Skin of body (tissue), 2 donors: Measurements from ENCODE around the gene HTR2B. TPM values are rescaled to one million over a fixed set of nuclear protein-coding genes. Genes with fewer than 3 reads are reported as not detected.
"Not testable (repeated sequence)": the region's sequence is repeated elsewhere in the genome, so short reads cannot be mapped to it uniquely, and the experiment has no call there.

Source experiments
- DNase-seq: peaks from one replicate; lab custom pipeline; 2025; lab: John Stamatoyannopoulos, UW
- total RNA-seq: library from RNA; depleted of rRNA; stranded (reverse); fragments of >200 nt; gene quantifications from one replicate; pipeline ENCODE4 v1.2.3, GENCODE V29; 2014

The HTR2B gene
- total RNA-seq, result 0.30 TPM

GRCh38 chr2:231124838-231125568 lies at the start of gene HTR2B:
TSS of gene HTR2B (minus strand) at chr2:231125042. CDS start at chr2:231123764, 1,278 bp downstream.
- DNase-seq, result no peak

- no peak for DNase-seq
Measured at GRCh38 chr2:231174211-231174651, 49.4 kb upstream of the HTR2B start.

DNA sequence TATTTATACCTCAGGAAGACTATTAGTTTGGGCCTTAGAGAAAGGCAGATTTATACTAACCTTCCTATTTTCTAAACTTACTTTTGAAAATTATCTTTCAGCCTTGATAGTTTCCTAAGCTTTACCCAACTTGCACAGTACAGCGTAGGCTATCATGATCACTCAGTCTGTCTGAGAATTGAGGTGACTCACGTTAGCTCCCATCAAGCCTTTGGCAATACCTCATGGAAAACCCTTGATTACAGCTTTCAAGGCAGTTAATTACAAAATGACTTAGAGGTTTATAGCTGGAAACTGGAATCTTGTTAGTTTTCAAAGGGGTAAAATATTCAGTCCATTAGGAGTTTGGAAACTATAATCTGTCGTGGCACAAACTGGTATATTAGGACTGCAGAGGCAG lies 47.2 kb upstream of the HTR2B start:
- DNase-seq, result no peak

- peak; percentile 42 for DNase-seq
Measured at GRCh38 chr2:231170055-231170454, 45.2 kb upstream of the HTR2B start.

- DNase-seq, result peak; percentile 82
Measured at GRCh38 chr2:231169488-231169887, 44.6 kb upstream of the HTR2B start.

DNA sequence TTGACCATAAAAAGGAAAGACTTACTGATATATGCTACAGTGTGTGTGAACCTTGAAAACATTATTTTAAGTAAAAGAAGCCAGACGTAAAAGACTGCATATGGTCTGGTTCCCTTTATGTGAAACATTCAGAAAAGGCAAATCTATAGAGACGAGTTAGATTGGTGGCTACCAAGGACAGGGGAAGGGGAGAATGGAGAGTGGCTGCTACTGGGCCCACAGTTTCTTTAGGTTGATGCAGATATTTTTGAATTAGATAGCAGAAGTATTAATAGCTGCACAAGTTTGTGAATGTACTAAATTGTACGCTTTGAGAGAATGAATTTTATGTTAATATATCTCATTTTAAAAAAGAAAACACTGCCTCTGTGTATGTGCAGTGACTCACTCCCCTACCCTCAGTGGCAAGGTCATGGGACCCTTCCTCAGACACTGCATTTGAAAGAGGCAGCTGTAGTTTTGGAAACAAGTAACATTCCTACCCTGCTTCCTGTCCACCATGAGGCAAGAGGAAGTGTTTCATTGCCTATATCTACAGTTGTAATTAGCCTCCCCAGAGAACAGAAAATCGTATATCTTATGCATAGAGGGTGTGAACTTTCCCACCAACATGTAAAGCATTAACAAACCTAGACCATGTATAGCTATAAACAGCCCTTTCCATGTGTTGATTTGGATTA lies 43.8 kb upstream of the HTR2B start:
- DNase-seq, result no peak

GRCh38 chr2:231167745-231168459 lies 43.1 kb upstream of the HTR2B start:
- no peak for DNase-seq

DNA sequence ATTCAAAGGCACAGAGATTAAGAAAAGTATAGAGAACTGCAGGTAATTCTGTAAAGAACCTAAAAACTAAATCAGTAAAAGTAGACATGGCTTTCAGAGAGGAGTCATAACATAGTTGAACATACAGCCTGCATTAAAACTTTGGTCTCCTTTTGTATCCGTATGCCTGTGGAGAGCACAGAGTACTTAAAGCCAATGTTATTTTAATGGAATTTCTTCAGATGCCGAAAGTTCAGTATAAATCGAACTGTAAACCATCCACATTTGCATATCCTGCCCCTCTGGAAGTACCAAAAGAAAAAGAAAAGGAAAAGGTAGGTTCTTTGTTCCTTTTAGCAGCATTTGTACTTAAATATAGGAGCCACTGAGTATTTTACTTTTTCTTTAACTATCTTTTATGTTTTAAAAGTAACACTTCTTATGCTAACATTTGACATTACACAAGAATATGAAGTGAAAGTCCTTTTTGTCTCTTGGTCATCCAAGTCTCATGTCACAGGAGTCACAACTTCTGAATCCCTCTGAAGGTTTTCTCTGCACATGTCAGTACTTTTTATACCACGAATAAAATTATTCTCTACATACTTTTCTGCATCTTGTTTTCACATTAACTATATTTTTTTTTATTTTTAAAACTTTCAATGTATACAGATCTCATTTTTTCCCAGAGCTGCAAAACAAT lies 38.7 kb upstream of the HTR2B start:
- DNase-seq, result no peak

DNA sequence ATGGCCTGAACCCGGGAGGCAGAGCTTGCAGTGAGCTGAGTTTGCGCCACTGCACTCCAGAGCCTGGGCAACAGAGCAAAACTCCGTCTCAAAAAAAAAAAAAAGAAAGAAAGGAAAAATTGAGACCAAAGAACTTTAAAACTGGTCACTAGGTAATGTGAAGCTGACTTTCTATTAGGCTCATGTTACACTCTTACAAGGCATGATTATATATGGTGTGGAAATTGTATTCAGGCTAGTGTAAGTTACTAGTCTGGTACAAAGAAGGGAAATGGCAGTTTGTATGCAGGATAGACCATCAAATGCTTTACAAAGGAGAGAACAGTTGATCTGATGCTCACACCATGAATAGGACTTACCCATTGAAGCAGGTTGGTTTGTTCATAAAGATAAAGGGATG lies 38.2 kb upstream of the HTR2B start:
- no peak for DNase-seq

- no peak for DNase-seq
Measured at GRCh38 chr2:231161877-231162329, 37.1 kb upstream of the HTR2B start.

- DNase-seq, result no peak
Measured at GRCh38 chr2:231161252-231161839, 36.5 kb upstream of the HTR2B start.

DNA sequence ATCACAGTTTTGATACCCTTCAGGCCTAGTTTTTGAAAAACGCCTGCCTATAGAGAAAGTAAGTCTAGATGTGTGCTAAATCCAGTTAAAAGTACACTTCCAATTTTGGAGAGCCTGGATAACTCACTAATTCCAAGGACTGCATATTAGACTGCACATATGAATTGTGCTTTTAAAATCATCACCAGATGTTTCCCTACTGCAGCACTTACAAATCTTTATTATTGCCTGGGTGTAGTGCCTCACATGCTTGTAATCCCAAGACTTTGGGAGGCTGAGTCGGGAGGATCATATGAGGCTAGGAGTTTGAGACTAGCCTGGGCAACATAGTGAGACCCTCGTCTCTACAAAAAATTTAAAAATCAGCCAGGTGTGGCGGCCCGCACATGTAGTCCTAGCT lies 35.9 kb upstream of the HTR2B start:
- no peak for DNase-seq

DNA sequence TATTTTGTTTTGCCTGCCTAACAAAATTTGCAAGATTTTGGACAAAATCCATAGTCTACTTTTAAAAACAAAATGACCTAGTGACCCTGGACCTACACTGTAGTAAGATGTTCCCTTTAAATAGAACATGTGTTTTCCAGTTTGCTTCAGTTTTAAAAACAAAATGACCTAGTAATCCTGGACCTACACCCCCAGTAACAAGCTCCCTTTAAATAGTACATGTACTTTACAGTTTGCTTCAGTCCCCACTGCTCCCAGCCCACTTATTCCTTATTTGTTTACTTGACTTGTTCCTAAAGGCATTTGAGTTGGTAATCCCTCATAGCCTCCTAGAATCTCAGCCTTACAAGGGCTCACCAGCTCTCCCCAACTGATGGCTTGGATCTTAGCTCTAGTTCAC lies 34.5 kb upstream of the HTR2B start:
- DNase-seq, result no peak

GRCh38 chr2:231152800-231153557 lies 28.1 kb upstream of the HTR2B start:
- no peak for DNase-seq

DNA sequence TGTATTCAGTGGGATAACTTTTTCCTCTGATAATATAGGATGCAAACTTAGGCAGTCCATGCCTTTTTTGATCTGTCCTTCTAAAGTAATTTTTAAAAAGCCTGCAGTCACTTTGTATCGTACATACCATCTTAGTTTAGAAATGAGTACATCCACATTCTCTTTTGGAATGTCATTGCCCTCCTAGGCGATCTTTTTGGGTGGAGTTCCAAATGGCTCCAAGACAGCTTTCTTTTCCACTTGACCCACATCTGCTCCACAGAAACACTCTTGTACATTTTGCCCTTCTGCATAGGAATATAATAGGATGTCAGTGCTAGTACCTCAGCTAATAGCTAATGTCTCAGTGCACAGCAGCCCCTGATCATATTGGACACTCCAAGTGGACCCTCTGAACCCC lies 21.8 kb upstream of the HTR2B start:
- DNase-seq, result no peak

DNA sequence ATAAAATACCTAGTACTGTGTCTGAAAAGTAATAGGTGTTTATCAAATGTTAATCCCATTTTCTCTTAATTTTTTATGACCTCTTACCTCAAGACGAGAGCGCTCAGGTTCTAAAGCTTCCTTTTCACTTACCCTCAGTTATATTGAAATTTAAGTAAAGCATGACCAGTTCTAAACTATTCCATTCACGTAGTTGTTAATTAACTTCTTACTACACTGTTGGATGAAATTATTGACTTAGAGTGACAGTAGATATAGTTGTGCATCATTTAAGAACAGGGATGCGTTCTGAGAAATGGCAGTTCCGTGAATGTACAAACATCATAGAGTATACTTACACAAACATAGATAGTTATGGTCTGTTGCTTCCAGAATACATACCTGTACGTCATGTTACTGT lies 20.1 kb upstream of the HTR2B start:
- DNase-seq, result no peak

DNA sequence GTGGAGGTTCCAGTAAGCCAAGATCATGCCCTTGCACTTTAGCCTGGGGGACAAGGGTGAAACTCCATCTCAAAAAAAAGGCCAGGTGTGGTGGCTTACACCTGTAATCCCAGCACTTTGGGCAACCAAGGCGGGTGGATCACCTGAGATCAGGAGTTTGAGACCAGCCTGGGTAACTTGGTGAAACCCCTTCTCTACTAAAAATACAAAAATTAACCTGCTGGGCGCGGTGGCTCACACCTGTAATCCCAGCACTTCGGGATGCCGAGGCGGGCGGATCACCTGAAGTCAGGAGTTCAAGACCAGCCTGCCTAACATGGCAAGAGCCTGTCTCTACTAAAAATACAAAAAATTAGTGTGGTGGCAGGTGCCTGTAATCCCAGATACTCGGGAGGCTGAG lies 16.0 kb upstream of the HTR2B start:
- not testable (repeated sequence) for DNase-seq

DNA sequence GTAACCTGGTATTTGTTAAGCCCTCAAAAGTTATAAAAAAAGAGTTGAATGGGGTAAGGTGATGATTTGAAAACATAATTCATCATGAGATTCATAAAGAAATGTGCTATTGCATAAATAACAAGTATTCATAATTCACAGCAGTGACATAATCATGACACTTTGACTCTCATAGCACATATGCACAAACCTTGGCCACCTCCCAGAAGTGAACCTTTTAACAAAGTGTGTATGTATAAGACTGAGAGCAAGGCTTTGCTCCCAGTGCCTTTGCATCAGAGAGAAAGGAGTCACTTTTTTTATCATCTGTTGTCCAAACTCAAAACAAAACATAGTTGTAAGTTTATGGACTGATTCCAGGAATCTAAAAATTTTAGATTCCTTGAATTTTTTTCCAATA lies 15.0 kb upstream of the HTR2B start:
- no peak for DNase-seq

GRCh38 chr2:231138699-231139098 lies 13.9 kb upstream of the HTR2B start:
- no peak for DNase-seq

DNA sequence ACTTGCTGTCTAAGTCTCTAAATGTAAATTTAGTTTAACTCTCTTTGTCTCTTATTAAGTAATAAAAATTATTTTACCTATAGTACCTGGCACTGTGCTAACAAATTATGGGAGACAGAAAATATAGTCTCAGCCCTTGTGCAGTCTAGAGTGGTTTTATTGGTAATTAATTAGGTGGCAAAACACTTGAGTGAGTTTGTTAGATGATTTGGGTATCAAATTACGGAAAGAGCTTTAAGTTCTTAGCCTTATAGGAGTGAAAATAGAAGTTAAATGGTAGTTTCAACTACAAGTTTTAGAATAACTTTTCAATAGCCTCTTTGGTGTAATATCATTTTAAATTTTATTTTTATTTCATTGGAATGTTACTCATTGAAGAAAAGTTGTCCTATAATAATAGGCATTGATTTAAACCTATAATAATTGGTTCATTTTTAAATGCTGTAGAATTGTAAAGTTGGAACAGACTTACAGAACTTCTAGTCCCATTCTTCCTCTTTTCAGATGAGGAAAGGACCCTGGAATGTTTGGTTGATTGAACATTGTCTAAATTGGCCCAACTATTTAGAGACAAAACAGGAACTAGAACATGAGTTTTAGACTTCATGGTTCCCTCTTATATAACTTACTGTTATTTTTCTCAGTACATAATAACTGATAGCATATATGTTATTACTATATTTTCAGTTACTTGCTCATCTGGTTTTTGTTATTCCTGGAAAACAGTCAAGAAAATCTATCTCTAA lies 10.2 kb upstream of the HTR2B start:
- DNase-seq, result no peak
